GM21360 (cell line): ENCODE results near the gene ITGB7.
A peak's percentile ranks its signal among the peaks of the same experiment; 100 is the strongest.

ENCODE experiments used
- ATAC-seq: cut with Tn5 transposase; IDR thresholded peaks from one replicate; pipeline ENCODE4 v1.9.1; 2021; ENCODE audit warnings: mild to moderate bottlenecking, moderate library complexity; ENCODE audit not compliant: unreplicated experiment

The ITGB7 gene, protein sequence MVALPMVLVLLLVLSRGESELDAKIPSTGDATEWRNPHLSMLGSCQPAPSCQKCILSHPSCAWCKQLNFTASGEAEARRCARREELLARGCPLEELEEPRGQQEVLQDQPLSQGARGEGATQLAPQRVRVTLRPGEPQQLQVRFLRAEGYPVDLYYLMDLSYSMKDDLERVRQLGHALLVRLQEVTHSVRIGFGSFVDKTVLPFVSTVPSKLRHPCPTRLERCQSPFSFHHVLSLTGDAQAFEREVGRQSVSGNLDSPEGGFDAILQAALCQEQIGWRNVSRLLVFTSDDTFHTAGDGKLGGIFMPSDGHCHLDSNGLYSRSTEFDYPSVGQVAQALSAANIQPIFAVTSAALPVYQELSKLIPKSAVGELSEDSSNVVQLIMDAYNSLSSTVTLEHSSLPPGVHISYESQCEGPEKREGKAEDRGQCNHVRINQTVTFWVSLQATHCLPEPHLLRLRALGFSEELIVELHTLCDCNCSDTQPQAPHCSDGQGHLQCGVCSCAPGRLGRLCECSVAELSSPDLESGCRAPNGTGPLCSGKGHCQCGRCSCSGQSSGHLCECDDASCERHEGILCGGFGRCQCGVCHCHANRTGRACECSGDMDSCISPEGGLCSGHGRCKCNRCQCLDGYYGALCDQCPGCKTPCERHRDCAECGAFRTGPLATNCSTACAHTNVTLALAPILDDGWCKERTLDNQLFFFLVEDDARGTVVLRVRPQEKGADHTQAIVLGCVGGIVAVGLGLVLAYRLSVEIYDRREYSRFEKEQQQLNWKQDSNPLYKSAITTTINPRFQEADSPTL

GRCh38 chr12:53207042-53207441 is at the start of gene ITGB7:
TSS of gene ITGB7 (minus strand) at chr12:53207251. CDS start at chr12:53200443, 6,808 bp downstream.
- ATAC-seq: peak; percentile 40

GRCh38 chr12:53255996-53256395 is 48.9 kb upstream of the ITGB7 start:
- ATAC-seq: no peak

- no peak for ATAC-seq
These were observed 47.9 kb upstream of the ITGB7 start for GRCh38 chr12:53254816-53255545.

GRCh38 chr12:53253298-53253697 is 46.2 kb upstream of the ITGB7 start:
- ATAC-seq: no peak

- no peak for ATAC-seq
These were observed 45.4 kb upstream of the ITGB7 start for GRCh38 chr12:53252349-53252916.

DNA sequence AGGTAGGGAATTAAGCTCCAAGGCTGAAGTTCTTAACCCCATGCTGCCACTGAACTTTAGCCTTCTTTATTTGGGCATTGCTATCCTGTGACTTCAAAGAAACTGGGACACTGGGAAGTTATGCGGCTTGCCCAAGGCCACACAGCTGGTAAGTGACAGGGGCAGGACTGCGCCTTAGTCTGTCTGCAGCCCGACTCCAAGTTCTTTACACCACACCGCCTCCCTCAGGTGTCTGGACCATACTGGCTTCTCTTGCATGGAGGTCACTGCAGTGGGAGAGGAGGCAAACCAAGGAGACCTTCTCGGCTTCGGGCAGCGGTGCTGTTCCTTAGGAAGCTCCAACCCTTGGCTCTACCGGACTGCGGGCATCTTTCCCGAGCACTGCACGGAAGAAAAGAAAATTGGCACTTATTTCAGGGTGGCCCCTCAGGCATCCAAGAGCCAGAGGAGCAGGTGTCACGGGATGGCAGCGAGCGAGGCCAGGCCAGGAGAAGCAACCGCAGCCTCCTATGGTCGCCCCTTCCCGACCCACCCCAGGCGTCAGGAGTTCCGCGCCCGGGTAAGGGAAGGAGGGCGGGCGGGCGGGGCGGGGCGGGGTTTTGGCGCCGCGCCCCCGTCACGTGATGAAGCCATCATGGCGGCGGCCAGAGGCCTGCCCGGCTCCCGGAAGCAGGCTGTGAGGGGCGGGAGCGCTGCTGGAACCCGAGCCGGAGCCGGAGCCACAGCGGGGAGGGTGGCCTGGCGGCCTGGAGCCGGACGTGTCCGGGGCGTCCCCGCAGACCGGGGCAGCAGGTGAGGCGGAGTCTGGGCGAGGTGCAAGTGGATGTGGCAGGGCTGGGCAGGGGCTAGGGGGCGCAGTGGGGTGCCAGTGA is 44.7 kb upstream of the ITGB7 start:
- peak; percentile 64 for ATAC-seq

DNA sequence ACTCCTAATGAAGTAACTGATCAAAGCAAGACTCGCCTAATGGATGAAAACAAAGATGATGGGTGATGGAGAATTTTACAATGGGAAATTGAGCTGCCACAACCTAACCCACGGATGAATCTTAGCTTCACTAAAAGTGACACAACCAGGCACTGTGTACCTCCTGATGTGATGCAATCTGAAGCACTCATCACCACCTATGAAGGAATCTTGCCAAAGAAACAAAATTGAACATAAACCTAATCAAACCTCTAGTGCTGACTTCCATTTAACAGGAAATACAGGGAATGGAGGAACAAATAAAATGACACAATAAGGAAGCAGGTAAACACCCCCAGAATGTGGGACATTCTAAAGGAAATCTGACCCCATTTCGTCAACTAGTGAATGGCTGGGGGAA is 38.2 kb upstream of the ITGB7 start:
- ATAC-seq: no peak

- ATAC-seq: no peak
These were observed 37.3 kb upstream of the ITGB7 start for GRCh38 chr12:53244337-53244736.

DNA sequence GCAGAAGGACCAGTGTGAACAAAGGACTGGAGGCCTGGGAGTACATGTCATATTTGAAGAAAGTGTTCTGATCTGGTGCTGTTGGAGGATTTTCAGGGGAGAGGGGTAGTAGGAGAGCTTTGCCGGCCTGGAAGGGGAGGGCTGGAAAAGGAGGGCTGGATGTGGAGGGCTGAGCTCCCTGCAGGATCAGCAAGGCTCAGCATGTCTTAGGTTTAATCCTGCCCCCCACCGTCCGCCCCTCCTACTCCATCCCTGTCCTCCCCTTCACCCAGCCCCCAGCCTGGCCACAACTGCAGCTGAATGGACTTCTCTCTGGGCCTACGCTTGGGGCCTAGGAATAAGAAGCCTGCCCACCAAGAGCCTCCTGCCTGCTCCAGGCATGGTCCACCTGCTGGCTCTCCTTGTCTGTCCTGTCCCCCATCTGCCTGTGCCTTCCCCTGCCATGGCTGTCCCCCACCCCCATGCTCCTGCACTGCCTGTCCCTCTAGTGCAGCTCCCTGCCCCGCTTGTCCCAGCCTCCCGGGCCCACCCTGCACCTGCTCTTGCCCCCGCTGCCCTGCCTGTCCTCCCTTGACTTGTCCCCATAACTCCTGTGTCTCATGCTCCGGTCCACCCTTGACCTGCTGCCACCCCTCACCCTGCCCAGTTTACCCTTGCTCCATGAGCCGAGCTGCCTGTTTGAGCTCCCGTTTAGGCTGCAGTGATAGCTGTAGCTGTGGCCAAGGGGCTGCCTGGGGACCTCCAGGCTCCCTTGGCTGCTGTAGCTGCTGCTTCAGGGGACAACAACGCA is 34.8 kb upstream of the ITGB7 start:
- no peak for ATAC-seq

- no peak for ATAC-seq
These were observed 32.7 kb upstream of the ITGB7 start for GRCh38 chr12:53239643-53240258.

GRCh38 chr12:53236443-53237111 is 29.5 kb upstream of the ITGB7 start:
- ATAC-seq: no peak

DNA sequence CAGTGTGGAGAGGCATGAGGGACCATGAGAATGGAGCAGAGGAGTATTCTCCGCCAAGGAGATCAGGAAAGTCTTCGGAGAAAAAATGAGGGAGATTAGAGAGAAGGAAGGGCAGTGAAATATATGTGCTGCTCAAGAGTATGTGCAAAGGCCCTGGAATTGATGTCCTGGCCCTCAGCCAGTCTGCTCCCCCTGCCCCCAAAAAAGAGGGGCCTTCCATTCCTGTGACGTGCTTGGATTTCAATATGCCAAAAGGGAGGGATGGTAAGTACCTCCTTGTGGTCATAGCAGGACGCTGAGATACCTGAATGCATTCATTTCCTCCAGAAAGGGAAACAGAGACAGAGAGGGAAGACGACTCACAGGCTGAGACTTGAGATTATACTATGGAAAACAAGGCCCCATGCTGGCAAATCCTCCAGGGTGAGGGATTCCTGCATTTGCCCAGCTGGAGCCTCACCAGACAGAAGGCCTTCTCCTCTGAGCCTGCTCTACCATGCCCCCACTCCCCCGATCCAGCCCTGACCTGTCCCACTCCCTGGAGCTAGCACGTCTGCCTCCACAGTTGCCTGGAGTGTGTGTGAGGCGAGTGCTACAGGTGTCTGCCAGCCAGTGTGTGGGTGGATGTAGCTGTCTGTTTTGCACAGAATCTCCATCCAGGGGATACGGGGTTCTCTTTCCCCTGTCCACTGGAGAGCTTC is 28.8 kb upstream of the ITGB7 start:
- ATAC-seq: no peak

DNA sequence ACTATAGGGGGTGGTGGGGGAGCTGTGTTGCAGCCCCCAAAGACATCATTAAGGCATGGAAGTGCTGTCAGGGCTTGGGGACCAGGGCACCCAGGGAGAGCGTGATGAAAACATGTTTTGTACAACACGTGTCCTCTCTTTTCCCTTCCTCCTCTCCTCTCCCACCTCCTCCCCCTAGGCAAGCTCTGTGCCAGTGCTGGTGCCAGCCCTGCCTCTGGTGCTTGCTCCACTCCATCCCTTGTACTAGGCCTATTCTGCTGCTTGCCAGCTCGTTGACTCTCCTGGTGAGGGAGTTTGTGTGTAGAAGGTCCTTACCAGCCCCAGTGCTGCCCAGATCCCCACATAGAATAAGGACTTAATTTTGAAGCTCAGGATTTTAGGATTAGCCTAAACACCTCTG is 28.1 kb upstream of the ITGB7 start:
- no peak for ATAC-seq

DNA sequence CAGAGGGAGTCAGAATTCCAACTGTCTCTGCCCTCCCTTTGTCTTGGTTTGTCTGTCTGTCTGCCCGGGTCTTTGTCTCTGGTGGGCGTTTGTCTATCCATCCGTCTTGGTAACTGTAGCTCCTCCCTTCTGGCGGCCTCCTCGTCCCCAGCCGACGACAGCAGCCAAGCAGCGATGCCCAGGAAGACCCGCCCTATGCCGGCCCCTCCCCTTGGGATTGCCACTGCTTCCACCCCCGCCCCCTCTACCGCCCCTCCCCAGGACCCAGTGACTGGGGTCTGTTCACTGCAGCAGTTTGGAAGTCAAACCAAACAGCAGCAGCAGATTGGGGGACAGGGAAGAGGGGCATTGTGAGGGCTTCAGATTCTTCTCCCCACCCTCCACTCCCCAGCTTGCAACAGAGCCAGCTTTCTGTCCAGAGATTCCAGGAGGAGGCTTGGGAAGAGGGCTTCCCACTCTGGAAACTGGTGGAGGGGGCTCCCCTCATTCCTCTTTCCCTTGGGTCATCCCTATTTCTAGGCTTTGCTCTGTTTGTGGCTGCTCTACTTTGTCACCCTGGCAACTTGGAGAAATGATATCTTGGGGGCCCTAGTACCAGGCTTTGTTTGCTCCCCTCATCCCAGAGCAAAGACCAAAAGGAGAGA is 27.3 kb upstream of the ITGB7 start:
- ATAC-seq: no peak

DNA sequence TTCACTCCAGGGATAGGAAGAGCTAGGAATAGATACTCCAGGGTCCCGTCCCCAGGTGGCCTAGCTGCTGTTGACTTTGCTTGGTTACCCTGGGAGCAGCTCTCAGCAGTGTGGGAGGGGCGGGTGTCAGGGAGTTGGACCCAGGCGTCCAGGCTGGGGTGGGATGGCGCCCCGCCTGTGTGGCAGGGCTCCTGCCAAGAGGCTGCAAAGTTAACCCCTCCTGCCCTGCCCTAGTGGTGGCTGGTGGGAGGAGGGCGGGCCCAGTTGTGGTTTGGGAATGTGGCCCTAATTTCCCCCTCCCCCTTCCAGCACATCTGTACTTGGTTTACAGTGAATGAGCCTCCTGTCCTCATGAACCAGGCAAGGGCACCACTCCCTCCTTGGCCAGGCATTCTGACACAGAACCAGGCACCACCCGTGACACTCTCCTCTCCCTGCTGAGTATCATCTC is 26.6 kb upstream of the ITGB7 start:
- ATAC-seq: no peak

GRCh38 chr12:53232646-53233461 is 25.8 kb upstream of the ITGB7 start:
- ATAC-seq: no peak
